ENCODE measurements around the gene HIPK2. TPM values are rescaled to one million over a fixed set of nuclear protein-coding genes. Genes with fewer than 3 reads are reported as not detected.

Gene HIPK2
- polyA plus RNA-seq, 1 donor (not counting 4 experiments of a cell fraction or from before 2014, with no cell fraction given) = 5.8 TPM

- TF ChIP-seq CTCF (optimal IDR thresholded peaks at IDR 0.05 in 1 of 3, IDR thresholded peaks at IDR 0.05 in 1 of 3, conservative IDR thresholded peaks at IDR 0.05 in 1 of 3; ENCODE audit: extremely low read depth in 1 of 3, insufficient read depth in 2 of 3, low read length in 3 of 3) = no peak
- TF ChIP-seq EZH2 (IDR thresholded peaks at IDR 0.05; ENCODE audit: low read length) = no peak
- Histone ChIP-seq H3K27me3 (ENCODE audit: control insufficient read depth, extremely low read depth, insufficient read depth, low read length) (no peaks in the 10 kb centered on the region), H3K9ac (ENCODE audit: control insufficient read depth, extremely low read depth, insufficient read depth, low read length) (no peak overlapping the region), H3K4me1 (ENCODE audit: control insufficient read depth, extremely low read depth, insufficient read depth, low read length) (no peaks in the 10 kb centered on the region), H3K36me3 (ENCODE audit: control insufficient read depth in 2 of 2, extremely low read depth in 1 of 2, insufficient read depth in 2 of 2, low read length in 2 of 2) (peaks cover 11 to 13% of the 10 kb centered on the region in 2 experiments), H4K20me1 (ENCODE audit: control insufficient read depth, extremely low read depth, insufficient read depth, low read length) (no peaks in the 10 kb centered on the region), H3K79me2 (ENCODE audit: control insufficient read depth, insufficient read depth, low read length) (peaks cover 37% of the 10 kb centered on the region), H3K9me1 (ENCODE audit: control insufficient read depth, extremely low read depth, insufficient read depth, low read length) (peaks cover 3% of the 10 kb centered on the region), H3K4me3 (ENCODE audit: control insufficient read depth in 2 of 3, extremely low read depth in 1 of 3, insufficient read depth in 2 of 3, low read depth in 1 of 3, low read length in 3 of 3) (no peak overlapping the region), H3K27ac (ENCODE audit: control insufficient read depth, insufficient read depth, low read length) (no peak overlapping the region), H3K4me2 (ENCODE audit: control insufficient read depth, extremely low read depth, insufficient read depth, low read depth, low read length) (no peak overlapping the region), H2AFZ (ENCODE audit: control insufficient read depth, low read length) (no peak overlapping the region), H3K9me3 (ENCODE audit: control insufficient read depth, low read depth, low read length) (no peaks in the 10 kb centered on the region)
- FAIRE-seq (no peak), DNase-seq (ENCODE audit: low read depth, low spot score) (no peak)
- dilution Hi-C loops (cut with MboI; ENCODE audit: extremely low pct_ligation_motif_present, low sequenced_read_pairs) = no loop called here
Observed at GRCh38 chr7:139718141-139718540, 59.7 kb downstream of the HIPK2 start.

- no peak overlapping the region for H3K27ac ChIP-seq (ENCODE audit: control insufficient read depth, insufficient read depth, low read length)
- peaks cover 27% of the 10 kb centered on the region for H3K79me2 ChIP-seq (ENCODE audit: control insufficient read depth, insufficient read depth, low read length)
- H3K27me3 ChIP-seq (ENCODE audit: control insufficient read depth, extremely low read depth, insufficient read depth, low read length) = no peaks in the 10 kb centered on the region
- H4K20me1 ChIP-seq (ENCODE audit: control insufficient read depth, extremely low read depth, insufficient read depth, low read length) = no peaks in the 10 kb centered on the region
- no peak overlapping the region for H3K4me2 ChIP-seq (ENCODE audit: control insufficient read depth, extremely low read depth, insufficient read depth, low read depth, low read length)
- no peak overlapping the region for H3K4me3 ChIP-seq (ENCODE audit: control insufficient read depth in 2 of 3, extremely low read depth in 1 of 3, insufficient read depth in 2 of 3, low read depth in 1 of 3, low read length in 3 of 3)
- H3K9me1 ChIP-seq (ENCODE audit: control insufficient read depth, extremely low read depth, insufficient read depth, low read length) = peaks cover 3% of the 10 kb centered on the region
- dilution Hi-C loops (cut with MboI; ENCODE audit: extremely low pct_ligation_motif_present, low sequenced_read_pairs) = no loop called here
- H3K9me3 ChIP-seq (ENCODE audit: control insufficient read depth, low read depth, low read length) = no peaks in the 10 kb centered on the region
- peaks cover 11 to 18% of the 10 kb centered on the region in 2 experiments for H3K36me3 ChIP-seq (ENCODE audit: control insufficient read depth in 2 of 2, extremely low read depth in 1 of 2, insufficient read depth in 2 of 2, low read length in 2 of 2)
- no peak for FAIRE-seq
- no peak for TF ChIP-seq CTCF (optimal IDR thresholded peaks at IDR 0.05 in 1 of 3, IDR thresholded peaks at IDR 0.05 in 1 of 3, conservative IDR thresholded peaks at IDR 0.05 in 1 of 3; ENCODE audit: extremely low read depth in 1 of 3, insufficient read depth in 2 of 3, low read length in 3 of 3)
- no peak for TF ChIP-seq EZH2 (IDR thresholded peaks at IDR 0.05; ENCODE audit: low read length)
- DNase-seq (ENCODE audit: low read depth, low spot score) = no peak
- no peaks in the 10 kb centered on the region for H3K4me1 ChIP-seq (ENCODE audit: control insufficient read depth, extremely low read depth, insufficient read depth, low read length)
- no peak overlapping the region for H2AFZ ChIP-seq (ENCODE audit: control insufficient read depth, low read length)
- H3K9ac ChIP-seq (ENCODE audit: control insufficient read depth, extremely low read depth, insufficient read depth, low read length) = no peak overlapping the region
Observed at GRCh38 chr7:139716156-139716942, 61.4 kb downstream of the HIPK2 start.
